Measurements from ENCODE around the gene FBRSL1. TPM values are rescaled to one million over a fixed set of nuclear protein-coding genes. Genes with fewer than 3 reads are reported as not detected.
A peak's percentile ranks its signal among the peaks of the same experiment; 100 is the strongest.

The FBRSL1 gene
- total RNA-seq, 1 experiment from 2014 or later: 130 TPM

DNA sequence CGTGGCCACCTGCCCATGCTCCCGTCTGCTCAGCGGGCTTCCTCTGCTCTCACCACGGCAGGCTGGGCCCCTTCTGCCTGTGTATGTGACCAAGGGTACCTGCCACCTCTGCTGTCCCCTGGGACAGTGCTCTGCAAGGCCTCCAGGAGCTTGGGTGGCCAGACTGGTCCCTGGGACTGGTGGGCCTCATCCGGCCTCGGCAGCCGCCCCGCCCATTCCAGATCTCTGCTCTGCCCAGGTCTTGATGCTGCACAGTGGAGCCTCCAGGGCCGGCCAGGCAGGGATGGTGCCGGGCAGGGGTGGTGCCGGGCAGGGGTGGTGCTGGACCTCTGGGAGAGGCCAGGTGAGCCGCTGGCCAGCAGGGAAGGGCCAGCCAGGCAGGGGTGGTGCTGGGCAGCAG lies 9.0 kb downstream of the FBRSL1 start:
- peaks cover 16% of the 10 kb centered on the region for H3K4me1 ChIP-seq (ENCODE audit: insufficient read depth, low read length, poor library complexity, severe bottlenecking)
- H3K36me3 ChIP-seq (ENCODE audit: insufficient read depth, low read length, poor library complexity, severe bottlenecking): no peaks in the 10 kb centered on the region
- no peak overlapping the region for H3K27ac ChIP-seq (ENCODE audit: low read depth, low read length, poor library complexity, severe bottlenecking)
- no peak for DNase-seq (ENCODE audit: low spot score)
- H3K4me3 ChIP-seq (ENCODE audit: low read depth, low read length, poor library complexity, severe bottlenecking): no peak overlapping the region
- no peak for TF ChIP-seq EZH2 (IDR thresholded peaks at IDR 0.05; ENCODE audit: borderline replicate concordance, low read depth, low read length, poor library complexity, severe bottlenecking)
- TF ChIP-seq CTCF (conservative IDR thresholded peaks at IDR 0.05; ENCODE audit: low read depth, low read length): no peak
- intact Hi-C loops (cut with micrococcal nuclease; ENCODE audit: unreplicated experiment): no loop called here
- BruUV-seq (replicated peaks): no TSS peak
- ChIA-PET CTCF (no interaction called here), POLR2A (ENCODE audit: low non-redundant PET) (no interaction called here)
- no peaks in the 10 kb centered on the region for H3K27me3 ChIP-seq (replicated peaks; ENCODE audit: insufficient read depth, low read depth, low read length, poor library complexity)
- H3K9me3 ChIP-seq (ENCODE audit: low read depth, low read length, poor library complexity, severe bottlenecking): no peaks in the 10 kb centered on the region

DNA sequence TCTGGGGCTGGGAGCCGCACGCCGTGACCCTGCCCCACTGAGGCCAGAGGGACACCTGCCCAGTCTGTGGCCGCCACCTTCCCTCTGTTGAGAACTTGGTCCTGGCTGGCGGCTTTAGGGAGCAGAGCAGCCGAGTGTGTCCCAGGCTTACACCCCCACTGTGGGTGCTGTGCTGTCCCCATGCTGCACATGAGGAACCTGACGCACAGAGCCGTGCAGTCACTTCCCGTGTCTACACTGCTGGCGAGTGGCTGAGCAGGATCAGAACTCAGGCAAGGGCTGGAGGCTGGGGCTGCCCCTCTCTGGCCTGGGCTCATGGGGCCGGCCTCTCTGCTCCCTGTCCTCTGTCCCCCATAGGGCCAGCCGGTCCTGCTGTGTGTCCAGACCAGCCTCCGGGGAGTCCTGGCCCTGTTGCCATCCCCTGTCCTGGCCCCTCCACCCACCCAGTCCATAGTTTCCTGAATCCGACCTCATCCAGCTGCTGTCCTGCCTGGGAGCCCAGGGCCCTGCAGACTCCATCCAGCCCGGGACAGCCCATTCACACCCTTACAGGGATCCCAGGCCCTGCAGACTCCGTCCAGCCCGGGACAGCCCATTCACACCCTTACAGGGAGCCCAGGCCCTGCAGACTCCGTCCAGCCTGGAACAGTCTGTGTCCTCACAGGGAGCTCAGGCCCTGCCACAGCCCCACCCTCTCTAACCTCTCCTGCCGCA lies 10.3 kb downstream of the FBRSL1 start:
- H3K4me3 ChIP-seq (ENCODE audit: low read depth, low read length, poor library complexity, severe bottlenecking): no peak overlapping the region
- TF ChIP-seq CTCF (conservative IDR thresholded peaks at IDR 0.05; ENCODE audit: low read depth, low read length) (no peak), EZH2 (IDR thresholded peaks at IDR 0.05; ENCODE audit: borderline replicate concordance, low read depth, low read length, poor library complexity, severe bottlenecking) (no peak)
- BruUV-seq (replicated peaks): no TSS peak
- DNase-seq (ENCODE audit: low spot score): no peak
- H3K27ac ChIP-seq (ENCODE audit: low read depth, low read length, poor library complexity, severe bottlenecking): peak overlapping the region; percentile 42
- H3K4me1 ChIP-seq (ENCODE audit: insufficient read depth, low read length, poor library complexity, severe bottlenecking): peaks cover 17% of the 10 kb centered on the region
- intact Hi-C loops (cut with micrococcal nuclease; ENCODE audit: unreplicated experiment): no loop called here
- no peaks in the 10 kb centered on the region for H3K9me3 ChIP-seq (ENCODE audit: low read depth, low read length, poor library complexity, severe bottlenecking)
- H3K27me3 ChIP-seq (replicated peaks; ENCODE audit: insufficient read depth, low read depth, low read length, poor library complexity): no peaks in the 10 kb centered on the region
- ChIA-PET CTCF (no interaction called here), POLR2A (ENCODE audit: low non-redundant PET) (no interaction called here)
- H3K36me3 ChIP-seq (ENCODE audit: insufficient read depth, low read length, poor library complexity, severe bottlenecking): no peaks in the 10 kb centered on the region

DNA sequence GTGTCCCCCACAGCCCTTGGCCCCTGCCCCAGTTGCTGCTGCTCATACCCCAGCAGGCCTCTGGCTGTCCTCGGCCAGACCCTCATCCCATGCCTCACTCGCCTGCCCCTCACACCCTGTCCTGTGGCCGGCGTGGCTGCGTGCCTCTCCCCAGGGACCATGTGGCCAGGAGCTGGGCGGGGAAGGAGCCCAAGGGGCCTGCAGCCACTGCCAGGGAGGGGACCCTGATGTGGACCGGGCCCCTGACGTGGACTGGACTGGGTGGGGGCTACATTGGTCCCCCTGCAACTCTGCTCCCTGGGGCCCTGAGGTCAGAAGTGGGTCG lies 10.9 kb downstream of the FBRSL1 start:
- Histone ChIP-seq H3K27me3 (replicated peaks; ENCODE audit: insufficient read depth, low read depth, low read length, poor library complexity) (no peaks in the 10 kb centered on the region), H3K9me3 (ENCODE audit: low read depth, low read length, poor library complexity, severe bottlenecking) (no peaks in the 10 kb centered on the region), H3K4me1 (ENCODE audit: insufficient read depth, low read length, poor library complexity, severe bottlenecking) (peaks cover 22% of the 10 kb centered on the region), H3K4me3 (ENCODE audit: low read depth, low read length, poor library complexity, severe bottlenecking) (no peak overlapping the region), H3K27ac (ENCODE audit: low read depth, low read length, poor library complexity, severe bottlenecking) (no peak overlapping the region), H3K36me3 (ENCODE audit: insufficient read depth, low read length, poor library complexity, severe bottlenecking) (no peaks in the 10 kb centered on the region)
- no TSS peak for BruUV-seq (replicated peaks)
- no peak for TF ChIP-seq CTCF (conservative IDR thresholded peaks at IDR 0.05; ENCODE audit: low read depth, low read length)
- DNase-seq (ENCODE audit: low spot score): no peak
- ChIA-PET POLR2A (ENCODE audit: low non-redundant PET) (no interaction called here), CTCF (no interaction called here)
- intact Hi-C loops (cut with micrococcal nuclease; ENCODE audit: unreplicated experiment): no loop called here
